ENCODE results near the gene GNAZ. TPM values are rescaled to one million over a fixed set of nuclear protein-coding genes. Genes with fewer than 3 reads are reported as not detected.

GNAZ gene
- total RNA-seq, 1 experiment from 2014 or later = 0.48 TPM

GRCh38 chr22:23169043-23169406, 98.7 kb downstream of the GNAZ start:
- CTCF ChIA-PET = no interaction called here
- BruUV-seq (replicated peaks) = no TSS peak
- no peaks in the 10 kb centered on the region for H3K27me3 Mint-ChIP-seq (ENCODE audit: insufficient read depth, unreplicated experiment)

More at GRCh38 chr22:23169043-23169406, 98.7 kb downstream of the GNAZ start:
- intact Hi-C loops (cut with micrococcal nuclease; ENCODE audit: unreplicated experiment) = no loop called here
- no peaks in the 10 kb centered on the region for H3K36me3 ChIP-seq (ENCODE audit: control insufficient read depth, insufficient read depth, low read length)
- POLR2A ChIA-PET = no interaction called here
- H3K27me3 ChIP-seq (replicated peaks; ENCODE audit: control insufficient read depth, insufficient read depth, low read length) = no peaks in the 10 kb centered on the region
- TF ChIP-seq CTCF (IDR thresholded peaks at IDR 0.05; ENCODE audit: insufficient read depth in 1 of 2, low read depth in 1 of 2, low read length in 1 of 2, severe bottlenecking in 1 of 2, unreplicated experiment in 1 of 2) = no peak
- peaks cover 3% of the 10 kb centered on the region; the same call in 1 of the 2 replicates for H3K4me1 ChIP-seq
- Mint-ChIP-seq H3K9me3 (ENCODE audit: unreplicated experiment) (no peaks in the 10 kb centered on the region), H3K27ac (ENCODE audit: unreplicated experiment) (no peak overlapping the region), H3K4me1 (ENCODE audit: low read depth, unreplicated experiment) (peaks cover 4% of the 10 kb centered on the region), H3K4me3 (ENCODE audit: unreplicated experiment) (no peak overlapping the region), H3K36me3 (ENCODE audit: insufficient read depth, unreplicated experiment) (peaks cover 5% of the 10 kb centered on the region)
- no peaks in the 10 kb centered on the region for H3K9me3 ChIP-seq
- no peak for DNase-seq
- H3K4me3 ChIP-seq (ENCODE audit: low read depth, low read length) = no peak overlapping the region

Other genes with a start within 250 kb of the GNAZ start
- gene IGLL5, start 182.7 kb upstream of the GNAZ start, total RNA-seq (2022) = not detected in 2 replicates
- gene RSPH14, start 71.5 kb downstream of the GNAZ start, total RNA-seq (2022) = 0.68 and 1.2 TPM in 2 replicates
- gene RAB36, start 75.0 kb downstream of the GNAZ start, total RNA-seq (2022) = 0.52 and 0.97 TPM in 2 replicates
- 74.1 and 87.4 TPM in 2 replicates for gene BCR, start 110.0 kb downstream of the GNAZ start, total RNA-seq (2022)